HL-60 (cell line): ENCODE data around the gene BMERB1.

Source experiments
- DNase-seq, 2 experiments: peaks; one replicate each; pipeline ENCODE4 v3.0.0-alpha.2; 2010 to 2020; ENCODE audit warnings: low read depth in 1 of 2, low spot score in 1 of 2
- H3K27ac ChIP-seq: fragments of 250-450 bp; sonication (Bioruptor Pico); replicated peaks from 2 replicates; pipeline ENCODE4 v1.5.1; 2020; ENCODE audit warnings: mild to moderate bottlenecking, moderate library complexity
- H3K27me3 ChIP-seq: fragments of 250-450 bp; sonication (Bioruptor Pico); 2 replicates; pipeline ENCODE4 v1.5.1; 2021; ENCODE audit warnings: mild to moderate bottlenecking, moderate library complexity; ENCODE audit not compliant: insufficient read depth, poor library complexity, severe bottlenecking
- H3K4me3 ChIP-seq: replicated peaks from 2 replicates; pipeline ENCODE4 v1.5.1; 2011; ENCODE audit warnings: mild to moderate bottlenecking, control low read depth, low read length; ENCODE audit not compliant: insufficient read depth
- CTCF ChIP-seq: IDR thresholded peaks from one replicate; pipeline ENCODE4 v1.5.1; 2011; ENCODE audit warnings: low read length, control low read depth, inconsistent platforms; ENCODE audit not compliant: insufficient read depth
- GABPA ChIP-seq: IDR thresholded peaks from 2 replicates; pipeline ENCODE4 v1.6.1; 2012; ENCODE audit warnings: low read depth
- POLR2AphosphoS5 ChIP-seq: IDR thresholded peaks from 2 replicates; pipeline ENCODE4 v1.6.1; 2012; ENCODE audit warnings: low read depth
- SPI1 ChIP-seq: IDR thresholded peaks from 2 replicates; pipeline ENCODE4 v1.6.1; 2012; ENCODE audit warnings: low read depth, mild to moderate bottlenecking, borderline replicate concordance
- TF ChIP-seq, protein P1 (sequence below): IDR thresholded peaks from 2 replicates; pipeline ENCODE4 v1.6.1; 2012; ENCODE audit warnings: low read depth; ENCODE audit not compliant: insufficient replicate concordance

The BMERB1 gene

GRCh38 chr16:15507959-15508627 lies 73.7 kb downstream of the BMERB1 start:
- Histone ChIP-seq H3K4me3 (no peak overlapping the region), H3K27ac (no peak overlapping the region), H3K27me3 (peaks cover 17% of the 10 kb centered on the region)
- no peak for DNase-seq
- no peak for TF ChIP-seq SPI1
- TF ChIP-seq CTCF: no peak
- no peak for TF ChIP-seq POLR2AphosphoS5
- TF ChIP-seq, protein P1, sequence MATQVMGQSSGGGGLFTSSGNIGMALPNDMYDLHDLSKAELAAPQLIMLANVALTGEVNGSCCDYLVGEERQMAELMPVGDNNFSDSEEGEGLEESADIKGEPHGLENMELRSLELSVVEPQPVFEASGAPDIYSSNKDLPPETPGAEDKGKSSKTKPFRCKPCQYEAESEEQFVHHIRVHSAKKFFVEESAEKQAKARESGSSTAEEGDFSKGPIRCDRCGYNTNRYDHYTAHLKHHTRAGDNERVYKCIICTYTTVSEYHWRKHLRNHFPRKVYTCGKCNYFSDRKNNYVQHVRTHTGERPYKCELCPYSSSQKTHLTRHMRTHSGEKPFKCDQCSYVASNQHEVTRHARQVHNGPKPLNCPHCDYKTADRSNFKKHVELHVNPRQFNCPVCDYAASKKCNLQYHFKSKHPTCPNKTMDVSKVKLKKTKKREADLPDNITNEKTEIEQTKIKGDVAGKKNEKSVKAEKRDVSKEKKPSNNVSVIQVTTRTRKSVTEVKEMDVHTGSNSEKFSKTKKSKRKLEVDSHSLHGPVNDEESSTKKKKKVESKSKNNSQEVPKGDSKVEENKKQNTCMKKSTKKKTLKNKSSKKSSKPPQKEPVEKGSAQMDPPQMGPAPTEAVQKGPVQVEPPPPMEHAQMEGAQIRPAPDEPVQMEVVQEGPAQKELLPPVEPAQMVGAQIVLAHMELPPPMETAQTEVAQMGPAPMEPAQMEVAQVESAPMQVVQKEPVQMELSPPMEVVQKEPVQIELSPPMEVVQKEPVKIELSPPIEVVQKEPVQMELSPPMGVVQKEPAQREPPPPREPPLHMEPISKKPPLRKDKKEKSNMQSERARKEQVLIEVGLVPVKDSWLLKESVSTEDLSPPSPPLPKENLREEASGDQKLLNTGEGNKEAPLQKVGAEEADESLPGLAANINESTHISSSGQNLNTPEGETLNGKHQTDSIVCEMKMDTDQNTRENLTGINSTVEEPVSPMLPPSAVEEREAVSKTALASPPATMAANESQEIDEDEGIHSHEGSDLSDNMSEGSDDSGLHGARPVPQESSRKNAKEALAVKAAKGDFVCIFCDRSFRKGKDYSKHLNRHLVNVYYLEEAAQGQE: no peak
- TF ChIP-seq GABPA: no peak

GRCh38 chr16:15509051-15509592 lies 74.7 kb downstream of the BMERB1 start:
- DNase-seq: no peak
- Histone ChIP-seq H3K27ac (no peak overlapping the region), H3K4me3 (no peak overlapping the region), H3K27me3 (peaks cover 17% of the 10 kb centered on the region)
- TF ChIP-seq, protein P1: no peak
- TF ChIP-seq SPI1: no peak
- no peak for TF ChIP-seq POLR2AphosphoS5

DNA sequence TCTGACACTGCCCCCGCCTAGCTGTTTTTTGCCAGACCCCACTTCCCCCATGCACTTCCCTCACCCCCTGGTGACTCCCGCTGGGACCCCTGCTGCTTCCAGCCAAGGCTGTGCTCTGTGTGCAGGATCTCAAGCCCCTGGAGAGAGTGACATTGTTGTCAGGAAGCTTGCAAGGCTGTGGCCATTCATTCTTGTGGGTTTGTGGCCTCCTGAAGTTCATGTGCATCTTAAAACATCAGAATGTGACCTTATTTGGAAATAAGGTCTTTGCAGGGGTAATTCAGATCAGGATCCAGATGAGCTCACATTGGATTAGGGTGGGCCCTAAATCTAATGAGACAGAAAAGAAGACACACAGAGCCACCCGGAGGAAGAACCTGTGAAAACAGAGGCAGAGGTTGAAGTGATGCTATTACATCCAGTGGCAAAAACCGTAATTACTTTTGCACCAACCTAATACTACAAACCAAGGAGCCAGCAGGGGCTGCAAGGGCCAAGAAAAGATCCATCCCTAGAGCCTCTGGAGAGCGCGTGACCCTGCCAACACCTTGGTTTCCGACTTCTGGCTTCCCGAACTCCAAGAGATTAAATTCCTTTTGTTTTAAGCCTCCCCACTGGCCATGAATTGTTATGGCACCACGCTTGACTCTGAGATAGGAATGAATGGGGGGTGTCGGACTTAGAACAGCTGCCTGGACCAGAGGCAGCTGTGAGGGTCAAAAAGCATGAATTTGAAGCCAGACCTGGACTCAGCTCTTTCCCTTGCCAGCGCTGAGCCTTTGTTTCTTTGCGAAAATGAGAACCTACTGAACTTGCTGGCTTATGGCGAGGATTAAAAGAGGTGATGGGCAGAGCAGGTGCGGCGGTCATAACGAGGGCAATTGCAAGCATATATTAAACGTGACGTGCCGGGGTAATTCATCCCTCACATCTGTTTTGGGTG lies 75.5 kb downstream of the BMERB1 start:
- H3K27me3 ChIP-seq: peaks cover 17% of the 10 kb centered on the region
- no peak for DNase-seq
- H3K27ac ChIP-seq: no peak overlapping the region
- no peak overlapping the region for H3K4me3 ChIP-seq
- no peak for TF ChIP-seq SPI1
- TF ChIP-seq, protein P1: no peak
- no peak for TF ChIP-seq CTCF
- TF ChIP-seq POLR2AphosphoS5: no peak
- TF ChIP-seq GABPA: no peak
